CD14-positive monocyte (primary cell): ENCODE data around the gene HMGXB3. TPM values are rescaled to one million over a fixed set of nuclear protein-coding genes. Genes with fewer than 3 reads are reported as not detected.

Source experiments
- DNase-seq, 3 donors: peaks; one replicate each; pipeline ENCODE4 v3.0.0-alpha.2; 2011 to 2022
- H2AFZ ChIP-seq: 2 replicates; pipeline ENCODE4 v1.6.0; 2012; ENCODE audit warnings: mild to moderate bottlenecking, low read depth, low read length, inconsistent platforms; ENCODE audit not compliant: insufficient read depth, poor library complexity, severe bottlenecking
- H3K27ac ChIP-seq, 2 donors: 1 replicate in 1 of 2; 2 replicates in 1 of 2; pipeline ENCODE4 v1.5.1; 2012 to 2013; ENCODE audit warnings: low read length in 2 of 2, control low read depth in 1 of 2, inconsistent platforms in 1 of 2, low read depth in 1 of 2, mild to moderate bottlenecking in 1 of 2
- H3K27me3 ChIP-seq, 2 donors: one replicate each; pipeline versions ENCODE4 v1.6.0 to v1.6.1; 2011 to 2013; ENCODE audit warnings: low read length in 2 of 2; ENCODE audit not compliant: control insufficient read depth in 2 of 2, insufficient read depth in 2 of 2
- H3K36me3 ChIP-seq, 2 donors: replicated peaks in 1 of 2; 1 replicate in 1 of 2; 2 replicates in 1 of 2; pipeline versions ENCODE4 v1.5.1 to v1.6.1; 2012 to 2013; ENCODE audit warnings: low read length in 2 of 2, control low read depth in 1 of 2, inconsistent platforms in 1 of 2, mild to moderate bottlenecking in 1 of 2; ENCODE audit not compliant: insufficient read depth in 2 of 2, control insufficient read depth in 1 of 2
- H3K4me1 ChIP-seq, 2 donors: 1 replicate in 1 of 2; 2 replicates in 1 of 2; pipeline versions ENCODE4 v1.5.1 to v1.6.1; 2012 to 2013; ENCODE audit warnings: low read length in 2 of 2, control low read depth in 1 of 2, inconsistent platforms in 1 of 2, mild to moderate bottlenecking in 1 of 2, moderate library complexity in 1 of 2; ENCODE audit not compliant: insufficient read depth in 2 of 2, control insufficient read depth in 1 of 2
- H3K4me2 ChIP-seq: replicated peaks from 2 replicates; pipeline ENCODE3; 2012; ENCODE audit warnings: low read length, moderate library complexity, mild to moderate bottlenecking; ENCODE audit not compliant: poor library complexity, severe bottlenecking; ENCODE audit errors: extremely low read depth
- H3K4me3 ChIP-seq, 3 experiments: fragments of 200-600 bp in 1 of 3; sonication (generic) in 1 of 3; replicated peaks in 1 of 3; 1 replicate in 2 of 3; 2 replicates in 1 of 3; pipeline ENCODE4 v1.5.1; 2011 to 2013; ENCODE audit warnings: low read length in 3 of 3, mild to moderate bottlenecking in 3 of 3, control low read depth in 2 of 3, low read depth in 2 of 3, inconsistent platforms in 1 of 3, moderate library complexity in 1 of 3
- H3K79me2 ChIP-seq: 2 replicates; pipeline ENCODE4 v1.6.0; 2012; ENCODE audit warnings: mild to moderate bottlenecking, control low read depth, inconsistent platforms, low read length, moderate library complexity; ENCODE audit not compliant: insufficient read depth
- H3K9ac ChIP-seq: 2 replicates; pipeline ENCODE4 v1.6.0; 2017; ENCODE audit warnings: low read length, mild to moderate bottlenecking; ENCODE audit not compliant: insufficient read depth, poor library complexity, severe bottlenecking
- H3K9me3 ChIP-seq, 2 donors: replicated peaks in 1 of 2; 1 replicate in 1 of 2; 2 replicates in 1 of 2; pipeline versions ENCODE4 v1.5.1 to v1.6.1; 2012 to 2013; ENCODE audit warnings: low read length in 2 of 2, control low read depth in 1 of 2; ENCODE audit not compliant: control insufficient read depth in 1 of 2, insufficient read depth in 1 of 2
- H4K20me1 ChIP-seq: 2 replicates; pipeline ENCODE4 v1.6.0; 2012; ENCODE audit warnings: mild to moderate bottlenecking, low read length, control low read depth, moderate library complexity; ENCODE audit not compliant: insufficient read depth
- H3K27ac Mint-ChIP-seq, 7 donors: one replicate each; pipeline ENCODE4 v1.8.0; 2020; ENCODE audit warnings: mild to moderate bottlenecking in 7 of 7, mixed read lengths in 7 of 7, moderate library complexity in 6 of 7, inconsistent platforms in 2 of 7
- H3K27me3 Mint-ChIP-seq, 3 donors: one replicate each; pipeline ENCODE4 v1.8.0; 2021 to 2022; ENCODE audit warnings: low read depth in 3 of 3, mild to moderate bottlenecking in 3 of 3, mixed read lengths in 3 of 3, moderate library complexity in 3 of 3, inconsistent platforms in 1 of 3
- H3K36me3 Mint-ChIP-seq, 2 donors: one replicate each; pipeline ENCODE4 v1.8.0; 2020; ENCODE audit warnings: mixed read lengths in 2 of 2, inconsistent platforms in 1 of 2, mild to moderate bottlenecking in 1 of 2
- H3K4me1 Mint-ChIP-seq: one replicate; pipeline ENCODE4 v1.8.0; 2020; ENCODE audit warnings: mild to moderate bottlenecking, mixed read lengths
- H3K4me3 Mint-ChIP-seq, 2 donors: one replicate each; pipeline ENCODE4 v1.8.0; 2020; ENCODE audit warnings: mild to moderate bottlenecking in 2 of 2, mixed read lengths in 2 of 2, moderate library complexity in 1 of 2
- H3K9me3 Mint-ChIP-seq, 7 donors: one replicate each; pipeline ENCODE4 v1.8.0; 2020 to 2022; ENCODE audit warnings: mixed read lengths in 7 of 7, mild to moderate bottlenecking in 6 of 7, moderate library complexity in 6 of 7, inconsistent platforms in 2 of 7
- CTCF ChIP-seq: fragments of 200-600 bp; IDR thresholded peaks from one replicate; pipeline ENCODE4 v1.8.0; 2022; ENCODE audit warnings: antibody characterized with exemption, mild to moderate bottlenecking
- WGBS: methylation state at CpG from one replicate; pipeline ENCODE4 v1.1.5; 2013; ENCODE audit warnings: missing lambda C conversion rate; ENCODE audit not compliant: insufficient coverage; 5-methylcytosine and 5-hydroxymethylcytosine counted together
- intact Hi-C, 2 donors: fragments of 100-400 bp; cut with micrococcal nuclease; formaldehyde crosslinking; loops; one replicate each; pipeline versions ENCODE4 v1.15.0 to v1.15.1; 2023
- polyA plus RNA-seq, 3 donors: library from polyadenylated mRNA; depleted of rRNA in 1 of 3; unstranded in 2 of 3; stranded (reverse) in 1 of 3; fragments of 300-500 nt in 2 of 3; fragments of >200 nt in 1 of 3; fragmentation: Illumina TruSeq in 2 of 3; gene quantifications; 1 replicate in 2 of 3; 2 replicates in 1 of 3; pipeline ENCODE4 v1.2.3, GENCODE V29; 2012 to 2021

The HMGXB3 gene
- polyA plus RNA-seq, 3 donors, result 3.1 to 22.9 (median 6.2) TPM

- Mint-ChIP-seq H3K9me3 (no peaks in the 10 kb centered on the region), H3K27me3 (peaks cover 0 to 7% (median 0%) of the 10 kb centered on the region in 3 donors), H3K27ac (no peak overlapping the region), H3K4me1 (peaks cover 14% of the 10 kb centered on the region), H3K4me3 (no peak overlapping the region), H3K36me3 (peaks cover 0 to 29% of the 10 kb centered on the region in 2 donors)
- intact Hi-C loops, result no loop called here
- peaks cover 99% of the 10 kb centered on the region for H4K20me1 ChIP-seq
- DNase-seq, result no peak
- no peak overlapping the region for H2AFZ ChIP-seq
- no peaks in the 10 kb centered on the region for H3K27me3 ChIP-seq
- no peak for TF ChIP-seq CTCF
- WGBS, result 100% methylated on average over 1 of the region's 3 CpGs
- H3K4me1 ChIP-seq, result peaks cover 7 to 9% of the 10 kb centered on the region in 2 donors
- no peaks in the 10 kb centered on the region for H3K9me3 ChIP-seq
- H3K36me3 ChIP-seq, result peaks cover 99% of the 10 kb centered on the region in 2 donors
- peaks cover 60% of the 10 kb centered on the region for H3K79me2 ChIP-seq
- no peak overlapping the region for H3K4me2 ChIP-seq
- no peak overlapping the region for H3K4me3 ChIP-seq
- H3K27ac ChIP-seq, result peak overlapping the region in 1 of 2 donors; percentile 28
- H3K9ac ChIP-seq, result no peak overlapping the region
Measured at GRCh38 chr5:150073677-150074076, 73.1 kb downstream of the HMGXB3 start.

DNA sequence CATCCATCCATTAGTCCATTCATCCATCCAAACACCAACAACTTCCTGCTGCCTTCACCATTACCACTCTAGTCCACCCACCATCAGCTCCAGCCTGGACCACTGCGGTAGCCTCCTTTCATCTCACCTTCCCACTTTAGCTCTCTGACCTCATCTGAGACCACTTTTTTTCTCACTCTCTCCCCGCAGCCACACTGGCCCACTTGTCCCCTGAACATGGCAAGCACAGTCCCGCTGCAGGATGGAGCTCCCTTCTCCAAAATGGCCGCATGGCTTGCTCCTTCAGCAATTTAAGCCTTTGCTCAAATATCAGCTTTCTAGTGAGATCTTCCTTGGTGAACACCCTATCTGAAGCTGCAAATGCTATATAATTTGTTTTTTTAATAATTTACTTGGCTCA is 74.7 kb downstream of the HMGXB3 start:
- Histone ChIP-seq H3K36me3 (peaks cover 100% of the 10 kb centered on the region in 2 donors), H2AFZ (no peak overlapping the region), H3K4me2 (no peak overlapping the region), H3K4me1 (peaks cover 0 to 3% of the 10 kb centered on the region in 2 donors), H4K20me1 (peaks cover 100% of the 10 kb centered on the region), H3K9ac (no peak overlapping the region), H3K9me3 (no peaks in the 10 kb centered on the region), H3K4me3 (no peak overlapping the region), H3K79me2 (peaks cover 68% of the 10 kb centered on the region), H3K27ac (peak overlapping the region in 1 of 2 donors; percentile 27), H3K27me3 (no peaks in the 10 kb centered on the region)
- H3K27ac Mint-ChIP-seq, result no peak overlapping the region
- TF ChIP-seq CTCF, result no peak
- peaks cover 16% of the 10 kb centered on the region for H3K4me1 Mint-ChIP-seq
- no peak overlapping the region for H3K4me3 Mint-ChIP-seq
- peaks cover 0 to 7% (median 0%) of the 10 kb centered on the region in 3 donors for H3K27me3 Mint-ChIP-seq
- WGBS, result 98% methylated on average over 4 of the region's 4 CpGs
- H3K9me3 Mint-ChIP-seq, result no peaks in the 10 kb centered on the region
- no peak for DNase-seq
- peaks cover 12 to 28% of the 10 kb centered on the region in 2 donors for H3K36me3 Mint-ChIP-seq
- intact Hi-C loops, result no loop called here
